HTERT RPE-1 (cell line): ENCODE data around the gene PANK4.

Experiments used
- in situ Hi-C: fragments of 300-500 bp; cut with MboI; formaldehyde crosslinking; loops from 4 replicates; pipeline ENCODE4 v1.14.3; 2020; ENCODE audit warnings: low sequenced_read_pairs

PANK4 gene

GRCh38 chr1:2514863-2515762, 11.3 kb downstream of the PANK4 start:
- in situ Hi-C loops, result no loop called here

GRCh38 chr1:2513939-2514652, 12.3 kb downstream of the PANK4 start:
- in situ Hi-C loops, result no loop called here

DNA sequence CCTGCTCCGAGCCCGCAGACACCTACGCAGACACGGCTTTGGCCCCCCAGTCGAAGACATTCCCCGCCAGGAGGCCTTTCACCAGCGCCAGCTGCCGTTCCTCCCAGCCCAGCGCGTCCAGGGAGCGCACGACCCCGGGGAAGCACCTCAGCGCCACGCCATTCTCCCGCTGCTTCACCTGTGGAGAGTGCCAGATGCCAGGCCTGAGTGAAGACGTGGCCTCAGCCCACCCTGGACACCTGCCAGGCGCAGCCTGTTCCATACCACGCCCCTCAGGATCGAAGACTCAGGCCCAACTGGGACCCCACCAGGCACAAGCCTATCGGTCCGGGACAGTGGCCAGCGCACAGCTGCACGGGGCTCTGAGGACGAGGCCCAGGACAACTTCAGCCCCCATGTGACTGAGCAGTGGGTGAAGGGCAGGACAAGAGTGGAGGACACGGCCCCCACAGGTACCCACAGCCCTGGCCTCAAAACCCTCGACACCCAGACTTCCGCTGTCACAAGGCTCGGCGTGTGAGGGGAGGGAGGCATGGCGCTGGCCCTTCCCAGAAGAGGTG, 13.5 kb downstream of the PANK4 start:
- in situ Hi-C loops, result no loop called here

GRCh38 chr1:2510366-2511155, 15.8 kb downstream of the PANK4 start:
- in situ Hi-C loops, result no loop called here

GRCh38 chr1:2509589-2509988, 16.8 kb downstream of the PANK4 start:
- in situ Hi-C loops, result no loop called here

DNA sequence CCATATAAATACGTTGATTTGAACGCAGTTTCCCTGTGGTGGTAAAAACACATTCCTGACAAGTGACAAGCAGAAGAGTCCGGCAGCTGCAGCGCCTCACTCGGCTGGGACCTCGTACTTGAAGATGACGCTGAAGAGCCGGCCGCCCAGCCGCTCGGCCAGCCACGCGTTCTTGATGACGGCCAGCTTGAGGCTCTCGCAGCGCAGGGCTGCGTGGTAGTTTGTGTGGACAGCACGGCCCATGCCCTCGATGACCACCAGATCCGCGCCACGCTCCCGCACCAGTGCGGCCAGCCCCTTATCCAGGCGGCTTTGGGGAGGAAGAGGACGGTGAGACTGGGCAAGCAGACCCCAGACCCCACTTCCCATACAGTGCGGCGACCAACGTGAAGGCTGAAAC, 17.6 kb downstream of the PANK4 start:
- in situ Hi-C loops, result no loop called here

- in situ Hi-C loops, result no loop called here
These were observed 18.2 kb downstream of the PANK4 start for GRCh38 chr1:2508180-2508579.

DNA sequence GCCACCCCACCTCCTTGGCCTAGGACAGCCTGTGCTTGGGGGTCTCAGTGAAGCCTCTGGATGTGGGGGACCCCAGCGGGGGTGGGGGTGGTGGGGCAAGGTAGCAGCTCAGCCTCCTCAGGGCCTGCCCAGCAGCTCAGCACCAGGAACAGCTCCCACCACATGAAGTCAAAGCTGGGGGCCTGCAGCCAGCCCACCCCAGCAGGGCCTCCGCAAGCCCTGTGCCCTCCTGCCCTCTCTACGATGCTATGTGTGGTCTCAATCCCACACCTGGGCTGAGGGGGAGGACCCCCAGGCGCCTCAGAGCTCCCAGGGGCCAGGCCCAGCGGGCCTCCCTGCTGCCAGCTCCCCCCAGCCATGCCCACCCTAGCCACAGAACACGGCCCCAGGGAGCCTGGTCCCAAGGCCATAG, 18.6 kb downstream of the PANK4 start:
- in situ Hi-C loops, result no loop called here

- in situ Hi-C loops, result no loop called here
These were observed 19.4 kb downstream of the PANK4 start for GRCh38 chr1:2506901-2507565.

- in situ Hi-C loops, result no loop called here
These were observed 20.2 kb downstream of the PANK4 start for GRCh38 chr1:2506007-2506860.

GRCh38 chr1:2505461-2505994, 20.9 kb downstream of the PANK4 start:
- in situ Hi-C loops, result no loop called here

- in situ Hi-C loops, result no loop called here
These were observed 21.5 kb downstream of the PANK4 start for GRCh38 chr1:2504949-2505272.

DNA sequence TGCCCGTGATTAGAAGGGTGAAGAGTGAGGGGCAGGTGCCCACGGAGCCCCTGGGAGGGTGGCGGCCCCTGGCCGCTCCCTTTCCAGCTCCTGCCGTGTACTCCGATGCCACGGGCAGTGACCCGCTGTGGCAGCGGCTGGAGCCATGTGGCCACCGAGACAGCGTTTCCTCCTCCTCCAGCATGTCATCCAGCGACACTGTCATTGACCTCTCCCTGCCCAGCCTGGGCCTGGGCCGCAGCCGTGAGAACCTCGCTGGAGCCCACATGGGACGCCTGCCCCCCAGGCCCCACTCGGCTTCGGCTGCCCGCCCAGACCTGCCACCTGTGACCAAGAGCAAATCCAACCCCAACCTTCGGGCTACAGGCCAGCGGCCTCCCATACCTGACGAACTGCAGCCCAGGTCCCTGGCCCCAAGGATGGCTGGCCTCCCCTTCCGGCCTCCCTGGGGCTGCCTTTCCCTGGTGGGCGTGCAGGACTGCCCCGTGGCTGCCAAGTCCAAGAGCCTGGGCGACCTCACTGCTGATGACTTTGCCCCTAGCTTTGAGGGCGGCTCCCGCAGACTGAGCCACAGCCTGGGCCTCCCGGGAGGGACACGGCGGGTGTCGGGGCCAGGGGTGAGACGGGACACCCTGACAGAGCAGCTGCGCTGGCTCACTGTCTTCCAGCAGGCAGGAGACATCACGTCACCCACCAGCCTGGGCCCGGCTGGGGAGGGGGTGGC, 22.0 kb downstream of the PANK4 start:
- in situ Hi-C loops, result no loop called here

GRCh38 chr1:2503554-2504224, 22.7 kb downstream of the PANK4 start:
- in situ Hi-C loops, result no loop called here

- in situ Hi-C loops, result no loop called here
These were observed 23.5 kb downstream of the PANK4 start for GRCh38 chr1:2502661-2503553.

- in situ Hi-C loops, result no loop called here
These were observed 24.2 kb downstream of the PANK4 start for GRCh38 chr1:2502210-2502609.

DNA sequence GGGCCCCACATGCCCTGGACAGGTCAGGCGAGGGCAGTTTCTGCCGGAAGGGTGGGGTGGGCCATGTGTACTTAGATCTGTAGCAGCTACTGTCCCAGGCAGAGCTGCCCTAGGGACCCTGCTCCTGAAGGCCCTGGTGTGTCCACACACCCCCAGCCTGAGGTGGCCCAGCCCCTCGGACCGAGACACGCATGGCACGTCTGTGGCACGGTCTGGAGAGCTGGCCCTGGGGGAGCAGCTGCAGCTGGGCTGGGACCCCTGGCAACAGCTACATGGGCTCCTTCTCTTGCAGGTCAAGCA, 24.6 kb downstream of the PANK4 start:
- in situ Hi-C loops, result no loop called here
